Activated T-helper 1 cell treated with anti-CD3 and anti-CD28 coated beads, Interleukin-12 subunit alpha, Interleukin-12 subunit beta, Interleukin-2, Interleukin-4 antibody, amounts not matched to agents 30 ng/mL and 10 ng/mL and 1 ng/mL, durations not matched to agents 14 hours and 24 hours and 36 hours (primary cell): ENCODE measurements around the gene MGAT4A. TPM values are rescaled to one million over a fixed set of nuclear protein-coding genes. Genes with fewer than 3 reads are reported as not detected.
"Not testable (repeated sequence)": the region's sequence is repeated elsewhere in the genome, so short reads cannot be mapped to it uniquely, and the experiment has no call there.

Experiments
- DNase-seq: peaks from one replicate; pipeline ENCODE4 v3.0.0; 2021; ENCODE audit warnings: low spot score
- H3K27ac Mint-ChIP-seq: one replicate; pipeline ENCODE4 v1.8.0; 2021; ENCODE audit warnings: mild to moderate bottlenecking, mixed read lengths
- H3K27me3 Mint-ChIP-seq: one replicate; pipeline ENCODE4 v1.8.0; 2022; ENCODE audit warnings: mild to moderate bottlenecking, moderate library complexity, mixed read lengths; ENCODE audit not compliant: insufficient read depth
- H3K36me3 Mint-ChIP-seq: one replicate; pipeline ENCODE4 v1.8.0; 2021; ENCODE audit warnings: low read depth, mixed read lengths
- H3K4me1 Mint-ChIP-seq: one replicate; pipeline ENCODE4 v1.8.0; 2021; ENCODE audit warnings: low read depth, mixed read lengths
- H3K4me3 Mint-ChIP-seq: one replicate; pipeline ENCODE4 v1.8.0; 2021; ENCODE audit warnings: mild to moderate bottlenecking, moderate library complexity, mixed read lengths
- H3K9me3 Mint-ChIP-seq: one replicate; pipeline ENCODE4 v1.8.0; 2021; ENCODE audit warnings: mixed read lengths
- intact Hi-C: fragments of 100-400 bp; cut with micrococcal nuclease; formaldehyde crosslinking; loops from one replicate; pipeline ENCODE4 v1.15.1; 2024
- total RNA-seq: library from RNA; stranded (reverse); gene quantifications from 2 replicates; pipeline ENCODE4 v1.2.3, GENCODE V29; 2022

MGAT4A gene
- total RNA-seq, 1 donor from 2014 or later: 49.7 TPM

- peak overlapping the region; percentile 78 for H3K4me3 Mint-ChIP-seq
- no peak for DNase-seq
- H3K36me3 Mint-ChIP-seq: peaks cover 15% of the 10 kb centered on the region
- H3K27me3 Mint-ChIP-seq: no peaks in the 10 kb centered on the region
- H3K27ac Mint-ChIP-seq: peak overlapping the region; percentile 88
- peaks cover 6% of the 10 kb centered on the region for H3K9me3 Mint-ChIP-seq
- peaks cover 70% of the 10 kb centered on the region for H3K4me1 Mint-ChIP-seq
- intact Hi-C loops: loop anchor here (10.0 kb wide), 1 partner anchor 270 kb away; no protein-coding TSS in a partner anchor
These were observed 3.9 kb upstream of the MGAT4A start for GRCh38 chr2:98734823-98735260.

- peaks cover 15% of the 10 kb centered on the region for H3K36me3 Mint-ChIP-seq
- peaks cover 6% of the 10 kb centered on the region for H3K9me3 Mint-ChIP-seq
- peak; percentile 34 for DNase-seq
- peak overlapping the region; percentile 79 for H3K27ac Mint-ChIP-seq
- H3K4me1 Mint-ChIP-seq: peaks cover 77% of the 10 kb centered on the region
- intact Hi-C loops: loop anchor here (10.0 kb wide), 1 partner anchor 269 kb away; no protein-coding TSS in a partner anchor
- peak overlapping the region; percentile 63 for H3K4me3 Mint-ChIP-seq
- H3K27me3 Mint-ChIP-seq: no peaks in the 10 kb centered on the region
These were observed 3.2 kb upstream of the MGAT4A start for GRCh38 chr2:98734162-98734561.

- intact Hi-C loops: loop anchor here (10.0 kb wide), 1 partner anchor 268 kb away; no protein-coding TSS in a partner anchor
- H3K27ac Mint-ChIP-seq: peak overlapping the region; percentile 87
- peaks cover 8% of the 10 kb centered on the region for H3K36me3 Mint-ChIP-seq
- H3K27me3 Mint-ChIP-seq: no peaks in the 10 kb centered on the region
- peak overlapping the region; percentile 89 for H3K4me3 Mint-ChIP-seq
- peaks cover 6% of the 10 kb centered on the region for H3K9me3 Mint-ChIP-seq
- H3K4me1 Mint-ChIP-seq: peaks cover 80% of the 10 kb centered on the region
- no peak for DNase-seq
These were observed 1.6 kb upstream of the MGAT4A start for GRCh38 chr2:98732430-98733051.

- H3K4me3 Mint-ChIP-seq: peak overlapping the region; percentile 89
- peaks cover 8% of the 10 kb centered on the region for H3K36me3 Mint-ChIP-seq
- no peaks in the 10 kb centered on the region for H3K27me3 Mint-ChIP-seq
- DNase-seq: no peak
- H3K9me3 Mint-ChIP-seq: peaks cover 6% of the 10 kb centered on the region
- peak overlapping the region; percentile 87 for H3K27ac Mint-ChIP-seq
- intact Hi-C loops: loop anchor here (1.0 to 10.0 kb wide), 2 partner anchors 73 to 267 kb away; no protein-coding TSS in a partner anchor
- H3K4me1 Mint-ChIP-seq: peaks cover 80% of the 10 kb centered on the region
These were observed 990 bp upstream of the MGAT4A start for GRCh38 chr2:98731894-98732349.

- Mint-ChIP-seq H3K36me3 (peaks cover 13% of the 10 kb centered on the region), H3K27me3 (no peaks in the 10 kb centered on the region), H3K4me3 (no peak overlapping the region), H3K4me1 (peaks cover 80% of the 10 kb centered on the region), H3K27ac (no peak overlapping the region), H3K9me3 (peaks cover 6% of the 10 kb centered on the region)
- intact Hi-C loops: loop anchor here (1.0 to 10.0 kb wide), 4 partner anchors 38 to 266 kb away; no protein-coding TSS in a partner anchor
- peak; percentile 52 for DNase-seq
These were observed 258 bp downstream of the MGAT4A start for GRCh38 chr2:98730707-98731040.

GRCh38 chr2:98730053-98730706 is 752 bp downstream of the MGAT4A start:
- peaks cover 6% of the 10 kb centered on the region for H3K9me3 Mint-ChIP-seq

GRCh38 chr2:98729652-98730051 is 1.3 kb downstream of the MGAT4A start:
- H3K4me3 Mint-ChIP-seq: peak overlapping the region; percentile 91
- intact Hi-C loops: loop anchor here (1.0 to 10.0 kb wide), 4 partner anchors 15 to 265 kb away; no protein-coding TSS in a partner anchor
- DNase-seq: no peak
- H3K36me3 Mint-ChIP-seq: peaks cover 18% of the 10 kb centered on the region
- H3K27me3 Mint-ChIP-seq: no peaks in the 10 kb centered on the region
- H3K27ac Mint-ChIP-seq: peak overlapping the region; percentile 87
- H3K9me3 Mint-ChIP-seq: peaks cover 6% of the 10 kb centered on the region
- H3K4me1 Mint-ChIP-seq: peaks cover 85% of the 10 kb centered on the region

More at GRCh38 chr2:98730053-98730706, 752 bp downstream of the MGAT4A start:
- Mint-ChIP-seq H3K4me3 (peak overlapping the region; percentile 91), H3K4me1 (peaks cover 84% of the 10 kb centered on the region), H3K36me3 (peaks cover 15% of the 10 kb centered on the region), H3K27ac (peak overlapping the region; percentile 87), H3K27me3 (no peaks in the 10 kb centered on the region)
- DNase-seq: peak; percentile 41
- intact Hi-C loops: loop anchor here (1.0 to 10.0 kb wide), 3 partner anchors 38 to 265 kb away; no protein-coding TSS in a partner anchor

GRCh38 chr2:98728088-98728718 is 2.7 kb downstream of the MGAT4A start:
- H3K27me3 Mint-ChIP-seq, H3K9me3 Mint-ChIP-seq, DNase-seq: not testable (repeated sequence)
- Mint-ChIP-seq H3K36me3 (peaks cover 26% of the 10 kb centered on the region), H3K4me3 (peak overlapping the region; percentile 91), H3K27ac (peak overlapping the region; percentile 64), H3K4me1 (peaks cover 84% of the 10 kb centered on the region)
- intact Hi-C loops: loop anchor here (2.0 kb wide), 1 partner anchor 13 kb away; no protein-coding TSS in a partner anchor

GRCh38 chr2:98727369-98728087 is 3.4 kb downstream of the MGAT4A start:
- H3K36me3 Mint-ChIP-seq: peaks cover 30% of the 10 kb centered on the region

GRCh38 chr2:98726735-98727368 is 4.1 kb downstream of the MGAT4A start:
- intact Hi-C loops: no loop called here
- H3K27ac Mint-ChIP-seq: peak overlapping the region; percentile 61
- H3K36me3 Mint-ChIP-seq: peaks cover 34% of the 10 kb centered on the region
- no peak for DNase-seq
- no peaks in the 10 kb centered on the region for H3K27me3 Mint-ChIP-seq
- H3K4me1 Mint-ChIP-seq: peaks cover 84% of the 10 kb centered on the region
- peak overlapping the region; percentile 91 for H3K4me3 Mint-ChIP-seq
- H3K9me3 Mint-ChIP-seq: no peaks in the 10 kb centered on the region

More at GRCh38 chr2:98727369-98728087, 3.4 kb downstream of the MGAT4A start:
- Mint-ChIP-seq H3K4me1 (peaks cover 84% of the 10 kb centered on the region), H3K4me3 (peak overlapping the region; percentile 91), H3K9me3 (peaks cover 2% of the 10 kb centered on the region), H3K27ac (peak overlapping the region; percentile 61), H3K27me3 (no peaks in the 10 kb centered on the region)
- intact Hi-C loops: loop anchor here (2.0 kb wide), 1 partner anchor 13 kb away; no protein-coding TSS in a partner anchor
- no peak for DNase-seq

- Mint-ChIP-seq H3K4me1 (peaks cover 86% of the 10 kb centered on the region), H3K27ac (no peak overlapping the region), H3K4me3 (peak overlapping the region; percentile 91), H3K27me3 (no peaks in the 10 kb centered on the region), H3K36me3 (peaks cover 38% of the 10 kb centered on the region), H3K9me3 (no peaks in the 10 kb centered on the region)
- intact Hi-C loops: no loop called here
- DNase-seq: no peak
These were observed 4.7 kb downstream of the MGAT4A start for GRCh38 chr2:98726205-98726604.

GRCh38 chr2:98720286-98720685 is 10.6 kb downstream of the MGAT4A start:
- no peak for DNase-seq
- Mint-ChIP-seq H3K9me3 (peaks cover 7% of the 10 kb centered on the region), H3K27me3 (no peaks in the 10 kb centered on the region), H3K27ac (no peak overlapping the region), H3K4me3 (no peak overlapping the region), H3K36me3 (peaks cover 61% of the 10 kb centered on the region), H3K4me1 (peaks cover 81% of the 10 kb centered on the region)
- intact Hi-C loops: no loop called here
